HepG2 (cell line): ENCODE data around the gene SLC4A11. TPM values are rescaled to one million over a fixed set of nuclear protein-coding genes. Genes with fewer than 3 reads are reported as not detected.

Experiments
- ADNP ChIP-seq: sonication (generic); formaldehyde crosslinking; IDR thresholded peaks from 2 replicates; pipeline ENCODE4 v1.4.0; 2020; ENCODE audit warnings: missing genetic modification reagents
- BRD4 ChIP-seq: sonication (generic); formaldehyde crosslinking; IDR thresholded peaks from 2 replicates; pipeline ENCODE4 v1.4.0; 2020; ENCODE audit warnings: missing genetic modification reagents
- DPF2 ChIP-seq: sonication (generic); formaldehyde crosslinking; IDR thresholded peaks from 2 replicates; pipeline ENCODE4 v1.4.0; 2020; ENCODE audit warnings: mild to moderate bottlenecking, low read depth, missing genetic modification reagents, borderline replicate concordance
- GATA4 ChIP-seq: sonication (generic); IDR thresholded peaks from 2 replicates; pipeline ENCODE4 v1.6.1; 2016; ENCODE audit warnings: antibody characterized with exemption, low read depth, borderline replicate concordance
- HOXA5 ChIP-seq: sonication (generic); formaldehyde crosslinking; IDR thresholded peaks from 2 replicates; pipeline ENCODE4 v1.4.0; 2020; ENCODE audit warnings: missing genetic modification reagents
- IKZF5 ChIP-seq: IDR thresholded peaks from 2 replicates; pipeline ENCODE4 v1.6.1; 2018; ENCODE audit warnings: missing genetic modification reagents, mild to moderate bottlenecking, missing compliant biosample characterization
- KLF16 ChIP-seq, 2 experiments: sonication (generic) in 1 of 2; formaldehyde crosslinking in 1 of 2; IDR thresholded peaks; 2 replicates each; pipeline versions ENCODE4 v1.6.1 to v1.8.0; 2016 to 2023; ENCODE audit warnings: missing genetic modification reagents in 2 of 2, missing compliant biosample characterization in 1 of 2
- KMT2B ChIP-seq: IDR thresholded peaks from 2 replicates; pipeline ENCODE4 v1.6.1; 2016; ENCODE audit warnings: missing genetic modification reagents, missing compliant biosample characterization
- LRRFIP1 ChIP-seq: sonication (generic); formaldehyde crosslinking; conservative IDR thresholded peaks from 2 replicates; pipeline ENCODE4 v1.4.0; 2020; ENCODE audit warnings: missing genetic modification reagents
- NFE2 ChIP-seq: sonication (generic); formaldehyde crosslinking; IDR thresholded peaks from 2 replicates; pipeline ENCODE4 v1.4.0; 2020; ENCODE audit warnings: missing genetic modification reagents
- SALL1 ChIP-seq: sonication (generic); formaldehyde crosslinking; IDR thresholded peaks from 2 replicates; pipeline ENCODE4 v1.8.0; 2022; ENCODE audit warnings: mild to moderate bottlenecking, missing genetic modification reagents
- SMAD9 ChIP-seq: sonication (generic); formaldehyde crosslinking; IDR thresholded peaks from 2 replicates; pipeline ENCODE4 v1.5.1; 2020; ENCODE audit warnings: mild to moderate bottlenecking, missing genetic modification reagents
- ZNF292 ChIP-seq: sonication (generic); formaldehyde crosslinking; IDR thresholded peaks from 2 replicates; pipeline ENCODE4 v1.8.1; 2022; ENCODE audit warnings: mild to moderate bottlenecking, low read depth, missing genetic modification reagents, borderline replicate concordance
- ZNF333 ChIP-seq: sonication (generic); formaldehyde crosslinking; IDR thresholded peaks from 2 replicates; pipeline ENCODE4 v1.4.0; 2020; ENCODE audit warnings: mild to moderate bottlenecking, missing genetic modification reagents, borderline replicate concordance
- ZNF446 ChIP-seq: sonication (generic); formaldehyde crosslinking; IDR thresholded peaks from 2 replicates; pipeline ENCODE4 v1.5.0; 2020; ENCODE audit warnings: mild to moderate bottlenecking, missing genetic modification reagents
- ZNF468 ChIP-seq: sonication (generic); formaldehyde crosslinking; IDR thresholded peaks from 2 replicates; pipeline ENCODE4 v1.8.0; 2022; ENCODE audit warnings: mild to moderate bottlenecking, moderate library complexity, missing genetic modification reagents
- ZNF557 ChIP-seq: sonication (generic); formaldehyde crosslinking; IDR thresholded peaks from 2 replicates; pipeline ENCODE4 v1.4.0; 2020; ENCODE audit warnings: missing genetic modification reagents
- ZNF879 ChIP-seq: sonication (generic); formaldehyde crosslinking; IDR thresholded peaks from 2 replicates; pipeline ENCODE4 v1.8.1; 2023; ENCODE audit warnings: missing genetic modification reagents
- ZSCAN21 ChIP-seq: sonication (generic); formaldehyde crosslinking; IDR thresholded peaks from 2 replicates; pipeline ENCODE4 v1.8.0; 2022; ENCODE audit warnings: mild to moderate bottlenecking, missing genetic modification reagents, moderate library complexity, borderline replicate concordance
- polyA plus RNA-seq, 8 experiments: library from polyadenylated mRNA; depleted of rRNA in 3 of 8; stranded (reverse) in 7 of 8; unstranded in 1 of 8; fragments of >200 nt; fragmentation: Illumina TruSeq in 4 of 8; extraction: Trizol in 4 of 8; gene quantifications; 2 replicates each; pipeline versions ENCODE4 v1.2.1 to v1.2.3, GENCODE V29; 2011 to 2016; ENCODE audit warnings: low read depth in 4 of 8, missing spikeins in 1 of 8, mixed read lengths in 1 of 8; ENCODE audit not compliant: insufficient read depth in 1 of 8
- total RNA-seq, 5 experiments: library from RNA; depleted of rRNA; stranded (reverse); fragments of >200 nt; fragmentation: Illumina TruSeq; extraction: Trizol; gene quantifications; 2 replicates each; pipeline ENCODE4 v1.2.3, GENCODE V29; 2016; ENCODE audit warnings: low read depth in 1 of 5
- TF ChIP-seq, protein P1 (sequence below): IDR thresholded peaks from 2 replicates; pipeline ENCODE4 v1.6.1; 2016
- TF ChIP-seq, protein P2 (sequence below): sonication (generic); formaldehyde crosslinking; IDR thresholded peaks from 2 replicates; pipeline ENCODE4 v1.8.0; 2022; ENCODE audit warnings: mild to moderate bottlenecking, missing genetic modification reagents, moderate library complexity
- TF ChIP-seq, protein P3 (sequence below): sonication (generic); formaldehyde crosslinking; IDR thresholded peaks from 2 replicates; pipeline ENCODE4 v1.5.1; 2020; ENCODE audit warnings: mild to moderate bottlenecking, missing genetic modification reagents

The SLC4A11 gene
- total and polyA plus RNA-seq, 2 of the 13 experiments (the other 11 are each of a cell fraction or from before 2014, with no cell fraction given), result 3.9 to 27.0 TPM

DNA sequence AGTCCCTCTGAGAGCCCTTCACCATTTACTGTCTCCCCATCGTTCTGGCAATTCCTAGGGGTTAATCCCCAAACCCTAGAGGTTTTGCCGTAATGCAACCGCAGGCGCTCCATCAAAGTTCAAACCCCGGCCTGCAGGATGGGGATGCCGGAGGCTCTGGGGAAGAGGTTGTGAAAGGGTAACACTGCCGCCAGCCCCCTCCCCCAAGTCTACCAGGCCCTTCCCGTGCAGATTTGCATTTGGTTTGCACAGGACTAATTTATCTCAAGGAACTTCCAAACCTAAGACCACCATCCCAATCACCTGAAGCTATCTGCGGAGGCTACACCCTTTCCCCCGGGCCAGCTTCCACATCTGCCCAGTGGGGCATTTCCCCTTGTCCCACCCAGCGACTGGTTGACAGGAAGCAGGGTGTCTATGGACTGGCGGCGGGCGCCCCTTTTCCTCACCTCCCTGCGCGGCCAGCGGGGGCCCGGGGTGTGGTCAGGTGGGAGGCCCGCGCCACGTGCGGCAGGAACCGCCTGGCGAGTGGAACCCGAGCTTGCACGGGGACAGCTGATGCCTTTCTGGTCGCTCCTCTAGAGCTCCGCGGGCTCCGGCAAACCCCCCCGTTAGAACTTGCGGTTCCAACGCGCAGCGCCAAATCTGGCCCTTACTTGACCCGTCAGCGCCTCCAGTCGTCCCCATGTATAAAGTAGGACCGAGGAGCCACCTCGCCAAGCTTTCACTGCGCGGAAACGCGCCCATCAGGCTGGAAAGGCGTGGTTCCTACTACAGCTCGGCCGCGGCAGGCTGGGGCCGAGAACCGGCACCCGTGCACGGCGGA, 9.4 kb upstream of the SLC4A11 start (continued):
- 0 out of 2 replicates have a peak, but pooled peaks have one; percentile 24 for TF ChIP-seq IKZF5 (CRISPR knock-in tag)
- TF ChIP-seq ZNF333 (CRISPR knock-in tag), result no peak
- no peak for TF ChIP-seq ZNF557 (CRISPR knock-in tag)
- no peak for TF ChIP-seq DPF2
- no peak for TF ChIP-seq BRD4 (CRISPR knock-in tag)
- TF ChIP-seq SALL1 (CRISPR knock-in tag), result peak; percentile 44; the same call in 1 of the 2 replicates
- peak; percentile 77; the same call in 1 of the 2 replicates for TF ChIP-seq ZNF468 (CRISPR knock-in tag)
- no peak for TF ChIP-seq KMT2B (CRISPR knock-in tag)
- no peak for TF ChIP-seq LRRFIP1
- no peak for TF ChIP-seq ZNF292 (CRISPR knock-in tag)
- TF ChIP-seq, protein P1, sequence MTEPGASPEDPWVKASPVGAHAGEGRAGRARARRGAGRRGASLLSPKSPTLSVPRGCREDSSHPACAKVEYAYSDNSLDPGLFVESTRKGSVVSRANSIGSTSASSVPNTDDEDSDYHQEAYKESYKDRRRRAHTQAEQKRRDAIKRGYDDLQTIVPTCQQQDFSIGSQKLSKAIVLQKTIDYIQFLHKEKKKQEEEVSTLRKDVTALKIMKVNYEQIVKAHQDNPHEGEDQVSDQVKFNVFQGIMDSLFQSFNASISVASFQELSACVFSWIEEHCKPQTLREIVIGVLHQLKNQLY (CRISPR knock-in tag), result no peak
- no peak for TF ChIP-seq GATA4
- no peak for TF ChIP-seq ZNF446 (CRISPR knock-in tag)
- TF ChIP-seq KLF16 (CRISPR knock-in tag; IDR thresholded peaks at IDR 0.05), result no peak
- peak; percentile 59; the same call in 1 of the 2 replicates for TF ChIP-seq ZSCAN21 (CRISPR knock-in tag)
- no peak for TF ChIP-seq ZNF879 (CRISPR knock-in tag)
- TF ChIP-seq, protein P2, sequence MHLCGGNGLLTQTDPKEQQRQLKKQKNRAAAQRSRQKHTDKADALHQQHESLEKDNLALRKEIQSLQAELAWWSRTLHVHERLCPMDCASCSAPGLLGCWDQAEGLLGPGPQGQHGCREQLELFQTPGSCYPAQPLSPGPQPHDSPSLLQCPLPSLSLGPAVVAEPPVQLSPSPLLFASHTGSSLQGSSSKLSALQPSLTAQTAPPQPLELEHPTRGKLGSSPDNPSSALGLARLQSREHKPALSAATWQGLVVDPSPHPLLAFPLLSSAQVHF (CRISPR knock-in tag), result no peak
- TF ChIP-seq, protein P3, sequence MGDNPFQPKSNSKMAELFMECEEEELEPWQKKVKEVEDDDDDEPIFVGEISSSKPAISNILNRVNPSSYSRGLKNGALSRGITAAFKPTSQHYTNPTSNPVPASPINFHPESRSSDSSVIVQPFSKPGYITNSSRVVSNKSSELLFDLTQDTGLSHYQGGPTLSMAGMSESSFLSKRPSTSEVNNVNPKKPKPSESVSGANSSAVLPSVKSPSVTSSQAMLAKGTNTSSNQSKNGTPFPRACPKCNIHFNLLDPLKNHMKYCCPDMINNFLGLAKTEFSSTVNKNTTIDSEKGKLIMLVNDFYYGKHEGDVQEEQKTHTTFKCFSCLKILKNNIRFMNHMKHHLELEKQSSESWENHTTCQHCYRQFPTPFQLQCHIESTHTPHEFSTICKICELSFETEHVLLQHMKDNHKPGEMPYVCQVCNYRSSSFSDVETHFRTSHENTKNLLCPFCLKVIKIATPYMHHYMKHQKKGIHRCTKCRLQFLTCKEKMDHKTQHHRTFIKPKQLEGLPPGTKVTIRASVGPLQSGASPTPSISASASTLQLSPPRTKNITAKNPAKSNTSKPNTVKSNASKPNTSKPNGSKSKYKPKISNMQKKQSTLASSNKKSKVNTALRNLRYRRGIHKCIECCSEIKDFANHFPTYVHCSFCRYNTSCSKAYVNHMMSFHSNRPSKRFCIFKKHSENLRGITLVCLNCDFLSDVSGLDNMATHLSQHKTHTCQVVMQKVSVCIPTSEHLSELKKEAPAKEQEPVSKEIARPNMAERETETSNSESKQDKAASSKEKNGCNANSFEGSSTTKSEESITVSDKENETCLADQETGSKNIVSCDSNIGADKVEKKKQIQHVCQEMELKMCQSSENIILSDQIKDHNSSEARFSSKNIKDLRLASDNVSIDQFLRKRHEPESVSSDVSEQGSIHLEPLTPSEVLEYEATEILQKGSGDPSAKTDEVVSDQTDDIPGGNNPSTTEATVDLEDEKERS, result no peak
- no peak for TF ChIP-seq SMAD9 (CRISPR knock-in tag)
- no peak for TF ChIP-seq NFE2
- no peak for TF ChIP-seq HOXA5
- no peak for TF ChIP-seq ADNP (CRISPR knock-in tag)
